Epithelial cell of esophagus (primary cell): Measurements from ENCODE around the gene CFAP73.

ENCODE experiments used
- DNase-seq: peaks from one replicate; pipeline ENCODE4 v3.0.0; 2010; ENCODE audit warnings: low read depth
- H3K4me3 ChIP-seq: 2 replicates; pipeline ENCODE4 v1.5.1; 2011; ENCODE audit warnings: mild to moderate bottlenecking, low read length, control low read depth
- TF ChIP-seq, protein P1 (sequence below): IDR thresholded peaks from 2 replicates; pipeline ENCODE4 v1.5.1; 2011; ENCODE audit warnings: low read depth, mild to moderate bottlenecking, low read length, control low read depth, inconsistent platforms; ENCODE audit not compliant: insufficient read depth; ENCODE audit errors: missing control alignments

The CFAP73 gene

DNA sequence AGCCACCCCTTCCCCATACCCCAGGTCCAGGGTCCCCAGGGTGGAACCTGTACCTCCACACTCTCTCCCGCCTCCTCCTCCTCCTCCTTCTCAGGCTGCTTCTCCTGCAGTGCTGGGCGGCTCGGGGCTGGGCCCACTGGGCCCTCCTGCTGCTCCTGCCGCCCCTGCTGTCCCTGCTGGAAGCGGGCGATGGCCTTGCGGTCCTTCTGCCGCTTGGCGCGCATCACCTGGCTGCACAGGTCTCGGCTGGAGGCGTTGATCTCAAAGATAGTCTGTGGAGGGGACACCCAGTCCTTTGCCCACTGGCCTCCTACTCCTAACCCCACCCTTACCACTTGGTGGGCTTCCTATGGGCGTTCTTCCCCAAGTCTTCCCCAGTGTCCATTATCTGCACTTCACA lies 14.5 kb downstream of the CFAP73 start:
- TF ChIP-seq, protein P1, sequence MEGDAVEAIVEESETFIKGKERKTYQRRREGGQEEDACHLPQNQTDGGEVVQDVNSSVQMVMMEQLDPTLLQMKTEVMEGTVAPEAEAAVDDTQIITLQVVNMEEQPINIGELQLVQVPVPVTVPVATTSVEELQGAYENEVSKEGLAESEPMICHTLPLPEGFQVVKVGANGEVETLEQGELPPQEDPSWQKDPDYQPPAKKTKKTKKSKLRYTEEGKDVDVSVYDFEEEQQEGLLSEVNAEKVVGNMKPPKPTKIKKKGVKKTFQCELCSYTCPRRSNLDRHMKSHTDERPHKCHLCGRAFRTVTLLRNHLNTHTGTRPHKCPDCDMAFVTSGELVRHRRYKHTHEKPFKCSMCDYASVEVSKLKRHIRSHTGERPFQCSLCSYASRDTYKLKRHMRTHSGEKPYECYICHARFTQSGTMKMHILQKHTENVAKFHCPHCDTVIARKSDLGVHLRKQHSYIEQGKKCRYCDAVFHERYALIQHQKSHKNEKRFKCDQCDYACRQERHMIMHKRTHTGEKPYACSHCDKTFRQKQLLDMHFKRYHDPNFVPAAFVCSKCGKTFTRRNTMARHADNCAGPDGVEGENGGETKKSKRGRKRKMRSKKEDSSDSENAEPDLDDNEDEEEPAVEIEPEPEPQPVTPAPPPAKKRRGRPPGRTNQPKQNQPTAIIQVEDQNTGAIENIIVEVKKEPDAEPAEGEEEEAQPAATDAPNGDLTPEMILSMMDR: no peak
- no peak for DNase-seq
- no peak overlapping the region for H3K4me3 ChIP-seq

DNA sequence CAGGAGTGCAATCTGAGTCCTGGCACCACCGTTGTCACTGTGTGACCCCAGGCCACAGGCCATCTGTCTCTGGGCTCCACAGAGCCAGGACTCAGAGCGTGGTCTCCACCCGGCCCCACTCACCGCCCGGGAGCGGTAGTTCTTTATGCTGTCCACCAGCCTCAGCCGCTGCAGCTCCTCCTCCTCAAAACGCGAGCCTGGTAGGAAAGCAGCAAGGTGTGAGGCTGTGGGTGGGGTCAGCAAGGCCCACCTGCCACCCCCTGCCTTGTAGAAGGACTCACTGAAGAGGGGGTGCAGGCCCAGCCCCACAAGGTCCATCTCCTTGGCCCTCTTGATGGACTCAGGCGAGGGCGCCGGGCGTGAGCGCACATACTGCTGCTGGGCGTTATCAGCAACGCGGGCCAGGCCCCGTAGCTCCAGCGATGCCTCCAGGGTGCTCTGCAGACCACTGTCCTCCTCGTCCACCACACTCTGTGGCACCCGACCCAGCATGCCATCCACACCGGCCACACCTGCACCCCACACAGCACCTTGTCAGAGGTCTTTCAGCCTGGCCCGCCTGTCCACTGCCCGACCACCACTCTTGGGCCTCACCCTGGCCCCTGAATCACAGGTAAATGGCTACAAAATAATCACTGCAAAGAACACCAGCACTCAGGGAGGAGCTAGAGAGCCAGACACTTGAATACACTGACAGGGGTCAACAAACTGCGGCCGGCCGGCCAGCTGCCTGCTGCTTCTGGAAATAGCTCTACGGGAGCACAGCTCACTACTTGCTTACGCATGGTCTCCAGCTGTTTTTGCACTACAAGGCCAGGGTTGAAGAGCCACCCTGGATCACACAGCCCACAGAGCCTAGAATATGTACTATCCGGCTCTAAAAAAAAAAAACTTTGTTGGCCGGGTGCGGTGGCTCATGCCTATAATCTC lies 16.3 kb downstream of the CFAP73 start:
- TF ChIP-seq, protein P1: no peak
- DNase-seq: no peak
- H3K4me3 ChIP-seq: no peak overlapping the region

DNA sequence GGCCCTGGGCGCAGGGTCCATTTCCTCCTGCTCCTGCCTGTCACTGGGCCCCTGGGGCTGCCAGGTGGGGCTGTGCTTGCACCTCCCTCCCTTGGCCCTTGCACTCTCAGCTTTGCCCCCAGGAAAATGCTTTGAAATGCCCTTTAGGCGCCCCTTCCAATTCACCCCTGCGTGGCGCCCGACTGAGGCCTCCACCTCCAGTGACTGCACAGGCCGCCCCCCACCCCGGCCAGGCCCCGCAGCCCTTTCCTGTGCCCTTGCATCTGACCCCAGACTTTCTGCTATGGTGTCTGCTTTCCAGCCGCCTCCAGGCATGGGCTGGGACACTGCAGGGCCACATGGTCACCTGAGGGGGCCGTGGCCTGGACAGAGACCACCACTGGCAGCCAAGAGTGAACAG lies 18.3 kb downstream of the CFAP73 start:
- TF ChIP-seq, protein P1: no peak
- H3K4me3 ChIP-seq: no peak overlapping the region
- DNase-seq: no peak

DNA sequence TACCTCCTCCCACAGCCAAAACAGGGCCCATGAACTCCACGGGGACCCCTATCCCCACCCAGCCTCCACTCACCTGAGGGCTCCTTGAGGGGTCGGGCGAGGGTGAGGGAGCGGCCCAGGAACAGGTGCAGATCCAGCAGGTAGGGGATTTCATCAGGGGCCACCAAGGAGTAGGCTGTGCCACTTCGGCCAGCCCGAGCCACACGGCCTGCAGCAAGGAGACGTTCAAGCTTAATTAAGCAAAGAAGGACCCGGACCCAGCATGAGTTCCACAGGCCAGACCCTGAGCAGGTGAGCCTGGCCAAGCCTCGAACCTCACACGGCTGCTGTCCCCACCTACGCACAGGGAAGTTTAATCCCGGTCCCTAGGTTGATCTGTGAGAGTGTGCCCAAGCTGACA lies 20.2 kb downstream of the CFAP73 start:
- no peak overlapping the region for H3K4me3 ChIP-seq
- DNase-seq: no peak
- TF ChIP-seq, protein P1: no peak

DNA sequence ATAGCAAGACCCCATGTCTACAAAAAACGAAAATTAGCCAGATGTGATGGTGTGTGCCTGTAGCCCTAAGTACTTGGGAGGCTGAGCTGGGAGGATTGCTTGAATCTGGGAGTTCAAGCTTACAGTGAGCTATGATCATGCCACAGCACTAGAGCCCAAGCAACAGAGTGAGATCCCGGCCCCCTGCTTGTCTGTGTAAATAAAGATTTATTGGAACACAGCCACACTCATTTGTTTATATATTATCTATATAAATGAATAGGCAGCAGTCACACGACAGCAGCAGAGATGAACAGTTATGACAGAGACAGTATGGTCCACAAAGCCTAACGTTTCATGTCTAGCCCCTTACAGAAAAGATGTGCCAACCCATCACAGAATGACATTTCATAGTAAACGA lies 20.9 kb downstream of the CFAP73 start:
- H3K4me3 ChIP-seq: no peak overlapping the region
- DNase-seq: no peak
- TF ChIP-seq, protein P1: no peak

DNA sequence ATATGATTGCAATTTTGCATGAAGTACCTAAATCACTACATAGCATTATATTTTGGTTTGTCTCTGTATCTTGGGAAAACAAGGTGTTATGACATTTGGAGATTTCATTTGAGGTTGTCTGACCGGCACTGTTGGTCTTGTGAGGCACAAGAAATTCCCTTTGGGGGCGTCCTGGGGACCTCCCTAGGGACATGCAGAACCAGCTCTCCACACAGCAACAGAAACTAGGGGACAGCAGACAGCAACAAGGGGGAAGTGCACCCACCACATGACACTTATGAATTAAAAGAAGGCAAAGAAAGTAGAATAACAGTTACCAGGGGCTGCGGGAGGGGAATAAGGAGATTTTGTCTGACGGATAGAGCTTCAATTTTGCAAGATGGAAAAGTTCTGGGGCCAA lies 21.4 kb downstream of the CFAP73 start:
- no peak for DNase-seq
- no peak overlapping the region for H3K4me3 ChIP-seq
- TF ChIP-seq, protein P1: no peak

DNA sequence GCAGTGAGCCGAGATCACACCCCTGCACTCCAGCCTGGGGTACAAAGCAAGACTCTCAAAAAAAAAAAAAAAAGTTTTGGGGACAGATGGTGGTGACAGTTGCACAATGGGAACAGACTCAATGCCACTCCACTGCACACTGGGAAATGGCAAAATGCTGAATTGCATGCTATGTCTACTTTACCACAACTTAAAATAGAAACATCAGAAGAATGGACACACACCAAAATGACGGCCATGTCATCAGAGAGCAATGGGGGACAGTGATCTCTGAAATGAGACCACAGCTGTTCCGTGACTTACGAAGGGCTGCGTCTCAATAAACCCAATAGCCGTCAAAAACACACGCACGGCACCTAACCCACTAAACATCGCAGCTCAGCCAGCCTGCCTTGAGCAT lies 22.0 kb downstream of the CFAP73 start:
- H3K4me3 ChIP-seq: no peak overlapping the region
- TF ChIP-seq, protein P1: no peak
- no peak for DNase-seq
